DOHH2 (cell line): Measurements from ENCODE around the gene PDE9A.

ENCODE experiments used
- H3F3A ChIP-seq: fragments of 200-600 bp; sonication (generic), shearing (Covaris generic); 2 replicates; pipeline ENCODE4 v1.6.0; 2016; ENCODE audit warnings: antibody characterized with exemption, mild to moderate bottlenecking; ENCODE audit not compliant: control insufficient read depth, insufficient read depth
- H3K27ac ChIP-seq: fragments of 200-600 bp; sonication (generic); 2 replicates; pipeline ENCODE4 v1.5.1; 2014; ENCODE audit warnings: low read depth, mild to moderate bottlenecking, low read length, moderate library complexity
- H3K27me3 ChIP-seq: fragments of 200-600 bp; sonication (generic); 2 replicates; pipeline ENCODE4 v1.6.1; 2014; ENCODE audit warnings: mild to moderate bottlenecking, low read length, mixed read lengths; ENCODE audit not compliant: control insufficient read depth
- H3K36me3 ChIP-seq: fragments of 200-600 bp; sonication (generic); 2 replicates; pipeline ENCODE4 v1.6.1; 2014; ENCODE audit warnings: mild to moderate bottlenecking, low read length, moderate library complexity, mixed read lengths; ENCODE audit not compliant: control insufficient read depth
- H3K4me1 ChIP-seq: fragments of 200-600 bp; sonication (generic); 2 replicates; pipeline ENCODE4 v1.6.1; 2014; ENCODE audit warnings: mild to moderate bottlenecking, low read length, mixed read lengths; ENCODE audit not compliant: control insufficient read depth
- H3K4me2 ChIP-seq: fragments of 200-600 bp; sonication (generic); 2 replicates; pipeline ENCODE4 v1.6.0; 2014; ENCODE audit warnings: mild to moderate bottlenecking, low read length, moderate library complexity
- H3K4me3 ChIP-seq: fragments of 200-600 bp; sonication (generic); 2 replicates; pipeline ENCODE4 v1.5.1; 2014; ENCODE audit warnings: mild to moderate bottlenecking, low read length, mixed read lengths
- H3K79me2 ChIP-seq: fragments of 200-600 bp; sonication (generic); 2 replicates; pipeline ENCODE4 v1.6.1; 2014; ENCODE audit warnings: mild to moderate bottlenecking, low read length, mixed read lengths; ENCODE audit not compliant: control insufficient read depth
- H3K9me2 ChIP-seq: fragments of 200-600 bp; sonication (generic); replicated peaks from 2 replicates; pipeline ENCODE4 v1.6.1; 2014; ENCODE audit warnings: mild to moderate bottlenecking, low read length, mixed read lengths; ENCODE audit not compliant: control insufficient read depth
- H3K9me3 ChIP-seq: fragments of 200-600 bp; sonication (generic); 2 replicates; pipeline ENCODE4 v1.6.1; 2014; ENCODE audit warnings: antibody characterized with exemption, low read length, mixed read lengths; ENCODE audit not compliant: control insufficient read depth, insufficient read depth
- H4K20me1 ChIP-seq: fragments of 200-600 bp; sonication (generic); 2 replicates; pipeline ENCODE4 v1.6.0; 2014; ENCODE audit warnings: low read depth, mild to moderate bottlenecking, antibody characterized with exemption, low read length, moderate library complexity; ENCODE audit not compliant: control insufficient read depth, insufficient read depth
- EZH2phosphoT487 ChIP-seq: fragments of 200-600 bp; sonication (generic); IDR thresholded peaks from 2 replicates; pipeline ENCODE4 v1.6.1; 2017; ENCODE audit warnings: borderline replicate concordance, mild to moderate bottlenecking, antibody characterized with exemption, low read length, moderate library complexity, mixed read lengths
- TF ChIP-seq, protein P1 (sequence below): fragments of 200-600 bp; sonication (generic); IDR thresholded peaks from one replicate; pipeline ENCODE4 v1.5.1; 2014; ENCODE audit warnings: antibody characterized with exemption, mild to moderate bottlenecking, low read depth, low read length; ENCODE audit not compliant: poor library complexity, severe bottlenecking

Gene PDE9A

DNA sequence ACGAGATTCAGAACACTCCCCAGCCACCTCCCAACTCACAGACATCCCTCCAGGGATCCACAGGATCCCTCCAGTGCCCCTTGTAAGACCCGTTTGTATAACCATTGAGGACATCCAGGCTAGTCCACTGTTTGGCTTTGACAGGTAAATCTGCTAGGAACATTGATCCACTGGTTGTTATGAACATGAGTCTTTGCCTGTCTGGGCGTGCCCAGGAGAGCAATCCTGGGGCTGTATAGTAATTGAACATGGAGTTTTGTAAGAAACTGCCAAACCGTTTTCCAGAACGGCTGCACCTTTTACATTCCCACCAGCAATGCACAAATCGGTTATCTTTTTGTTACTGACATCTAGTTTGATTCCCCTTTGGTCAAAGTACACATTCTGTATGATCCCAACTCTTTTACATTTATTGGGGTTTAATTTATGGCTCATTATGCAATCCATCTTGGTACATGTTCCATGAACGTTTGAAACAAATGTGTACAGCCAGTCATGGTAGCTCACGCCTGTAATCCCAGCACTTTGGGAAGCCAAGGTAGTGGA is 137.2 kb downstream of the PDE9A start:
- TF ChIP-seq, protein P1, sequence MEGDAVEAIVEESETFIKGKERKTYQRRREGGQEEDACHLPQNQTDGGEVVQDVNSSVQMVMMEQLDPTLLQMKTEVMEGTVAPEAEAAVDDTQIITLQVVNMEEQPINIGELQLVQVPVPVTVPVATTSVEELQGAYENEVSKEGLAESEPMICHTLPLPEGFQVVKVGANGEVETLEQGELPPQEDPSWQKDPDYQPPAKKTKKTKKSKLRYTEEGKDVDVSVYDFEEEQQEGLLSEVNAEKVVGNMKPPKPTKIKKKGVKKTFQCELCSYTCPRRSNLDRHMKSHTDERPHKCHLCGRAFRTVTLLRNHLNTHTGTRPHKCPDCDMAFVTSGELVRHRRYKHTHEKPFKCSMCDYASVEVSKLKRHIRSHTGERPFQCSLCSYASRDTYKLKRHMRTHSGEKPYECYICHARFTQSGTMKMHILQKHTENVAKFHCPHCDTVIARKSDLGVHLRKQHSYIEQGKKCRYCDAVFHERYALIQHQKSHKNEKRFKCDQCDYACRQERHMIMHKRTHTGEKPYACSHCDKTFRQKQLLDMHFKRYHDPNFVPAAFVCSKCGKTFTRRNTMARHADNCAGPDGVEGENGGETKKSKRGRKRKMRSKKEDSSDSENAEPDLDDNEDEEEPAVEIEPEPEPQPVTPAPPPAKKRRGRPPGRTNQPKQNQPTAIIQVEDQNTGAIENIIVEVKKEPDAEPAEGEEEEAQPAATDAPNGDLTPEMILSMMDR: no peak
- TF ChIP-seq EZH2phosphoT487: no peak
- H3K36me3 ChIP-seq: no peaks in the 10 kb centered on the region
- no peaks in the 10 kb centered on the region for H3K4me1 ChIP-seq
- H3K4me3 ChIP-seq: no peak overlapping the region
- H4K20me1 ChIP-seq: no peaks in the 10 kb centered on the region
- no peaks in the 10 kb centered on the region for H3K9me2 ChIP-seq
- H3K27me3 ChIP-seq: peaks cover 14% of the 10 kb centered on the region
- no peak overlapping the region for H3K27ac ChIP-seq
- no peak overlapping the region for H3K4me2 ChIP-seq
- no peaks in the 10 kb centered on the region for H3K9me3 ChIP-seq
- H3K79me2 ChIP-seq: no peaks in the 10 kb centered on the region
- no peaks in the 10 kb centered on the region for H3F3A ChIP-seq

GRCh38 chr21:42793774-42794173 is 140.4 kb downstream of the PDE9A start:
- no peaks in the 10 kb centered on the region for H4K20me1 ChIP-seq

DNA sequence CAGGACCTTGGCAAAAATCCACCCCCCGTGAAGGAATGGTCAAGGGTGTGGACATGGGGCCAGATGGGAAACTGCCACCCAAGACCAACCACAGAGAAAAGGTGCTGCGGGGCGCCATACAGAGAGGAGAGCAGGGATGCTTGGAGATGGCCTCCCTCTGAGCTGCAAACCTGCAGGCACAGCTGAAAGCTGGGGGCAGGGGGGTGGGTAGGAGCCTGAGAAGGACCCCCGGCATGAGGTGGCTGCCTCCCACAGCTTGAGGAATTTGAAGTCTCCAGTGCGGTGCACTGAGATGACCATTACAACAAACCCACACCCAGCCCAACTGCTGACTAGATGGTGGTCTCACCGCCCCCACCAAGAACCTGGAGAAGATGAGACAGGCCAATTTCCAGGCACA is 141.1 kb downstream of the PDE9A start:
- Histone ChIP-seq H3K27me3 (peaks cover 14% of the 10 kb centered on the region), H3K79me2 (no peaks in the 10 kb centered on the region), H3K27ac (no peak overlapping the region), H4K20me1 (no peaks in the 10 kb centered on the region), H3K9me3 (no peaks in the 10 kb centered on the region), H3K9me2 (no peaks in the 10 kb centered on the region), H3F3A (no peaks in the 10 kb centered on the region), H3K4me2 (no peak overlapping the region), H3K36me3 (no peaks in the 10 kb centered on the region), H3K4me1 (peaks cover 3% of the 10 kb centered on the region), H3K4me3 (no peak overlapping the region)
- TF ChIP-seq EZH2phosphoT487: no peak
- TF ChIP-seq, protein P1: no peak

More at GRCh38 chr21:42793774-42794173, 140.4 kb downstream of the PDE9A start:
- H3K36me3 ChIP-seq: no peaks in the 10 kb centered on the region
- H3K27me3 ChIP-seq: peaks cover 14% of the 10 kb centered on the region
- H3F3A ChIP-seq: no peaks in the 10 kb centered on the region
- H3K9me3 ChIP-seq: no peaks in the 10 kb centered on the region
- H3K27ac ChIP-seq: no peak overlapping the region
- no peaks in the 10 kb centered on the region for H3K9me2 ChIP-seq
- no peaks in the 10 kb centered on the region for H3K4me1 ChIP-seq
- H3K4me3 ChIP-seq: no peak overlapping the region
- no peaks in the 10 kb centered on the region for H3K79me2 ChIP-seq
- H3K4me2 ChIP-seq: no peak overlapping the region
- TF ChIP-seq, protein P1: no peak
- TF ChIP-seq EZH2phosphoT487: no peak
